Fibroblast of peridontal ligament (primary cell): ENCODE measurements around the gene PHACTR1.

ENCODE experiments used
- DNase-seq: peaks from one replicate; pipeline ENCODE4 v3.0.0-alpha.2; 2010; ENCODE audit errors: extremely low read depth

Gene PHACTR1

GRCh38 chr6:12802440-12802839 is 85.9 kb downstream of the PHACTR1 start:
- DNase-seq, result no peak

DNA sequence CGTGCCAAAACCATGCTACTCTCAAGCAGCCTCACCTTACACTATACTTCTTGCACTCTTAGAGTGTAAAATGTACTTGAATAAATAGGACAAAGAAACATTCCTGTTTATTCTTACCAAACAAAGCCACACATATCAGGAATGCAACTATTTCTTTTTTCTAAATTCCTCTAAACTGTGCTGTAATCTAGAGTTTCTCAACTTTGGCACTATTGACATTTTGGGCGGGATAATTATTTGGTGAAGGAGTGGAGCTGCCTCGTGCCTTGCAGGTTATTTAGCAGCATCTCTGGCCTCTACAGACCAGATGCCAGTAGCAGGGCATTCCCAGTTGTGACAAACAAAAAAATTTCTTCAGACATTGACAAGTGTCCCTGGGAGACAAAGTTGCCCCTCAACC is 86.9 kb downstream of the PHACTR1 start:
- DNase-seq, result no peak

- no peak for DNase-seq
Observed at GRCh38 chr6:12804952-12805645, 88.5 kb downstream of the PHACTR1 start.

DNA sequence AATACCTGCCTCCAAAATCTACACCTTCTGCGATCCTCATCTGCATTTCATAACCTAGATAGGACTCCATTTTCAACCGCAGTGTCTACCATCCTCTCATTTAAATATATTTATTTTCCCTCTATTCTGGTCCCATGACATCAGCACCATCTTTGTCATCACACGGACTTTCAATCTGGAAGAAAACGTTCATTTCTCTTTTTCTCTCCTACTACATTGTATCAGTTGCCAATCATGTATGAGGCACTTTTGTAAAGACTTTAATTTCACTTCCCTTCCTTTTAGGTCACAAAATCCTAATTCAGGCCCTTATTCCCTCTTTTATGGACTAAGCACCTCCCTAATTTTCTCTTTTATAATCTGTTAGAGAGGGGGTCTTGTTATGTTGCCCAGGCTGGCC is 89.6 kb downstream of the PHACTR1 start:
- no peak for DNase-seq

DNA sequence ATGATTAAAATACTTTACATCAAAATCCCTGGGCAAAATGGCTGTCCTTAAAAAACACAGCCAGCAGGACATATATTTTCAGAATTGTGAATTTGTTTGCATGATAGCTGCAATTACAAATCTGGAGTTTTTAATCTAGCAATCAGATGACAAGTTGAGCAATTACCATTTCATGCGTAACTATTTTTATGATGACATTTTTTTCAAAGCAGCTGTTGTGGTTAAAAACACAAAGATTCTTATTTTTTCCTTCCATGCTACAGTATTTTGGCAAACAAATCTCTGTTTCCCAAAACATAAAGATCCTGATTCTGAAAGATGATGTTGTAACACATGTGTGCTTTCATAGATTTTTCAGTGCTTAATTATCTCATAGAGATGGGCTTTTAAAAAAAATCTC is 90.2 kb downstream of the PHACTR1 start:
- DNase-seq, result no peak

DNA sequence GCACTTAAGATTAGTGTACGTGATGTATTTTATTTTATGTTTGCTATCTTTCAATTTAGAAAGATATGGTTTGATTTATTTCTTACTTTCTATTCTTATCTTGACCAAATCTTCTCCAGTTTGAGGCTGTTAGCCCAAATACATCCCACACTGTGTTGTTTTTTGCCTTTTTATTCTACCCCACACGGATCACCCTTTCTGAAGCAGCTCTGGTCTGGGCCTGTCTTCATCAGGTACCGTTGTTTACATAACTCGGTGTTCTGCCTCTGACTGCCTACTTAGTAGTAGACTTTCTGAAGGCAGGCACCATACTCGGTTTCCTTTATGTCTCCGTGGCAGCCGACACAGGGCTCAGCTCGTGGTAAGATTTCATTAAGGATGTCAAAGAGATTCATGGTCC is 95.0 kb downstream of the PHACTR1 start:
- DNase-seq, result no peak

DNA sequence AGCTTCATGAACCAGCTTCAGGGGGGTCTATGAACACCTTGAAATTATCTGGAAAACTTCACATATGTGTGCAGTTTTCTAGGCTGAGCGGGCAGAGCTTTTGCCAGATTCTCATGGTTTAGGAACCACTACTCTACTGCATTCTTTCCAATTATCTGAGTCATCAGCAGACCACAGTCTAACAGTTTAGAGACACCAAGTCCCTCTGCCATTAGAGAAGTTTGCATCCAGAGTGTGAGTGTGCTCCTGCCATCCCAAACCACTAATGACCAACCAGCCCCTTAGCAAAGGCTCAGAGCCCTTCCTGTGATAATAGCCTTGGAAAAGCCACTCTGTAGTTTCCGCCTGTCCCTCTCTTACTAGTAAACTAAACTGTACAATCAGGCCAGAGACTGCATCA is 96.8 kb downstream of the PHACTR1 start:
- DNase-seq, result peak; percentile 3

GRCh38 chr6:12814015-12814414 is 97.4 kb downstream of the PHACTR1 start:
- no peak for DNase-seq

- no peak for DNase-seq
Observed at GRCh38 chr6:12815089-12815488, 98.5 kb downstream of the PHACTR1 start.

GRCh38 chr6:12815884-12816600 is 99.5 kb downstream of the PHACTR1 start:
- DNase-seq, result no peak

DNA sequence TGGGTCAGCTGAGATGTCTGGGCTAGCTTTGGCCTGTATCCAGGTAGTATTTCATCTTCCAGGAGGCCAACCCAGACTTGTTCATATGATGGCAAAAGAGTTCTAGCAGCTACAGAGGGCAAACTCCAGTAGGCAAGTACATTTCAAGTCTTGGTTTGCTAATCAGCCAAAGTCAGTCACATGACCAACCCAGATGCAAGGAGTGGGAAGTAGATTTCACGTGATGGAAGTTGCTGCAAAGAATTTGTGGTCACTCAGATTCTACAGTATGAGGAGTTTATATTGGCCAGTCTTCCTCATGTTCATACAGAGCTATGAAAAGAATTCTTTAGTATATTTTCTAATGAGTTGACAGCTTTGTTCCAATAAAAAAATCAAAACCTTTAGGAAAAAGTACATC is 101.8 kb downstream of the PHACTR1 start:
- peak; percentile 6 for DNase-seq

DNA sequence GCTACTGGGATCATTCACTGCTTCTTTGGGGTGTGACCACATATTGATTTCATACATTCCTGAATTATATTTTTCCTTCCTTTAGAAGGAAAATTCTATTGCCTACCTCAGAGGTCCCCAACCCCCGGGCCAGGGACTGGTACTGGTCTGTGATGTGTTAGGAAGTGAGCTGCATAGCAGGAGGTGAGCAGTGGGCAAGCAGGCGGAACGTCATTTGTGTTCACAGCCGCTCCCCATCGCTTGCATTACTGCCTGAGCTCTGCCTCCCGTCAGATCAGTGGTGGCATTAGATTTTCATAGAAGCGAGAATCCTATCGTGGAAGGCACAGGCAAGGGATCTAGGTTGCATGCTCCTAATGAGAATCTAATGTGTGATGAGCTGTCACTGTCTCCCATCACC is 107.3 kb downstream of the PHACTR1 start:
- DNase-seq, result no peak

DNA sequence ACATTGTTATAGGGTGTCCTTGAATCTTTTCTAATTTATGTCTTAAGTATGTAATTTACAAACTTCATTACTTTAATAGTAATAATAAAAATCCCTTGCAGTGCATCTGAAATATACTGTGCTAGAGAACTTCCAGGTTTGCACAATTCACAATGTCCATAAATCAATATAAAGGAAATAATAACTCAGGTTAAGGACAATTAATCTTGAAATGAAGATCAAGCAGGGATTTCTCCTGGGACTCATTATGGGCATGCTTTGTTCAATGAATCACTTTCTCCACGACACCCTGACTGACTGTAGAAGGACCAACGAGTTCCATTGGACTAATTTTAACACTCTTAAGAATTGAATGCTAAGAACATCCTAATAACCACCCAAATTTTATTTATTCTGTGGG is 110.0 kb downstream of the PHACTR1 start:
- no peak for DNase-seq

GRCh38 chr6:12827921-12828320 is 111.4 kb downstream of the PHACTR1 start:
- no peak for DNase-seq

DNA sequence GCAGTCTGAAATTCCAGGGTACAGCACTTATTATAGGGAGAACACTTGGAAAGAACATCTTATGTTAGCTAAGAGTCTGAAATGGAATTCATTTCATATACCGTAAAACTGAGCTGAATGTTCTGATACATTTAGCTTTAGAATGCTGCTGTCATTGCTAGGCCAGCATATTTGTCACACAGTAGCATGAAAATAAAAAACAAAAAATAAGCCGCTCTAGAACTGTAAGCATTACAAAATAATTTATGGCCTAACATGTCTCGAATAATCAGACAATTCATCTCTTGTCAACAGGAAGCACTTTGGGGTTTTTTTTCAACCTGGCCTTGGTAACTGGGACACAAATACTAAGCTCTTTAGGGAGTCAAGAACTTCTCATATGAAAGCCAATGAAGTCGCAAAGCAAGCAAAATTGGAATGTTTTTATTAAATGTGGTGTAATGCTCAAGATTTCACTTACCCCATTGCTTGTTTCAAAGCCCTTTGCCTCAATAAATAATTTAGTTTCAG is 115.7 kb downstream of the PHACTR1 start:
- no peak for DNase-seq

DNA sequence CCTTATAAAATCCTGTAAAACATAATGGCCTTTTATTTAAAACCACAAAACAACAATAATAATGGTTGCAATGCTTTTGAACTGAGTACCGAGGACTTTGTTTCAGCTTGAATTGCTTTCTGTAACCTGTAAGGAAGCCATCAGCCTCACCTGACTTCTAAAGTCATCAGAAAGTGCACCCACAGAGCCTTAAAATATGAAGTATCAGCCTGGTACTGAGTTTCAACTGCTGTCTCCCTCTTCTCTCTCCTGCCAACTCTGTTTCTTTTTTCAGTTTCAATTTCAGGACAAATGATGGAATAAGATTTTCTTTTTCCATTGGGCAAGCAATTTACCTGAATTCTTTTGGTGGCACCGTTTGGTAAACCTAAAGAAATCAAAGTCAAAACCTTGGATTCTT is 119.4 kb downstream of the PHACTR1 start:
- DNase-seq, result no peak

DNA sequence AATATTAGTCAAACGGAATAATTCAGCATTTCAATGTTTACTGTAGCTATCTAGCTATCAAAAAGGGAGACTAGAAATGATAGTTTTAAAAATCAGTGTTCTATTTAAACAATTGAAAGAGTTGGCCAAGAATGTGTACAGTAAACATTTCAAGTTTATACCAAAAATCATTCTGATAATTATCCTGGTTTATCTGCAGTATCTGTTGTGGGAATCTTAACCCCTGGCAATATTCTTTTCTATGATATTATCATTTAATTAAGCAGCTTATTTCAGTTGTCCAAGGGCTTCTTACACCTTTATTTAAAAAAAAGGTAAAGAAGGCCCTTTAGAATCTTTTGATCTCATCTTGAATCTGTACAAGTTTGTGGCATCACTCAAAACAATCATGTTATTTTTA is 125.1 kb downstream of the PHACTR1 start:
- no peak for DNase-seq

DNA sequence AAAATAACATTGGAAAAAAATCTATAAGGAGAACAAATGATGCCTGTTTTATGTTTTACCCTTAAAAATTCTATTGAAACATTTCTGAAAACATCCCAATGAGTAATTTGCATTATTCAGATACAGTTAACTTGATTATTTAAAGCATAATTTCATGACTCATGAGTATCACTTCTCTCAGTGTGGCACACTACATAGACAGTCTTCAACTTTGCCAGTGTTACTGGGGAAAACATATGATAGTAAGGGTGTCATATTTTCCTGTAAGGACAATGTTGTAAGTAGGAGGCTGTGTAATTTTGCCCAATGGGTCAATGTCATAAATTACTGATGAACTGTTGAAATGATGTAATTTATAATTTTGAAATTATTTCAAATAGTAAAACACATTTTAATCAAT is 125.5 kb downstream of the PHACTR1 start:
- no peak for DNase-seq

GRCh38 chr6:12842658-12843057 is 126.1 kb downstream of the PHACTR1 start:
- no peak for DNase-seq

- DNase-seq, result peak; percentile 12
Observed at GRCh38 chr6:12844284-12845223, 128.0 kb downstream of the PHACTR1 start.

DNA sequence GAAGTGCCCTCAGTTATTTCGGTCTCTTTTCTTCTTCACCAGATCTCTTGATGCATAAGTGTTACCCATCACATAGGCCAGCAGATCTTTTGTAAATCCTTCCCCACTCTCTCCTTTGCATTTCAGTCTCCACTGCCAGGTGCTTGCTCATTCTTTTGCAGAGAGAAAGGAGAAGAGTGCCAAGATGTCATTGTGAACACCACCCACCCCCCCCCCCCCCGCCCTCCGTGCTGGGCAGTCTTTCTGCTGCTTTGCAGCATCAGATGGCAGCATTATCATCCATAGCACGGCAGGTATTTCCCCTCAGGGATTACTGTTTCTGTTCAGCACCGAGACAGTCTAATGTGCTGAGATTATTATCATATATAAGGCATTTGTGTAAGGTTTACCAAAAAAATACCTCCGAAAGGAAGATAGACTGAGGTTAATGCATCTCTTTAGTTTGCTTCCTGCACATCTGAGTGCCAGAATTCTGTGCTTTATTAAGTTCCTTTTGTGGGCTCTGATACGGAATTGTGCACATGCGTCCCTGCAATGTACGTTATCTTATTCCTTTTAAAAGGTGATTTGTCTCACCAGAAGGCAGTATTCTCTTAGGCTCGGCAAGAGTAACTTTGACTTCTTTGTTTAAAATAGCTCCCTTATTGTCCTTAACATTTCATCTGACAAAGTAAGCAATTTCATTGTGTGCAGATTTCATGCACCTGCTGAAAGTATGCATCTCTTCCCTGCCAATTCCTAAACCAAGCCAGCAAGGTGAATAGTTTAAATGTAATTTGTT is 128.8 kb downstream of the PHACTR1 start:
- no peak for DNase-seq
